ENCODE results near the gene LGR4. TPM values are rescaled to one million over a fixed set of nuclear protein-coding genes. Genes with fewer than 3 reads are reported as not detected.

Gene LGR4
- total RNA-seq, 1 donor from 2014 or later: 13.0 TPM

DNA sequence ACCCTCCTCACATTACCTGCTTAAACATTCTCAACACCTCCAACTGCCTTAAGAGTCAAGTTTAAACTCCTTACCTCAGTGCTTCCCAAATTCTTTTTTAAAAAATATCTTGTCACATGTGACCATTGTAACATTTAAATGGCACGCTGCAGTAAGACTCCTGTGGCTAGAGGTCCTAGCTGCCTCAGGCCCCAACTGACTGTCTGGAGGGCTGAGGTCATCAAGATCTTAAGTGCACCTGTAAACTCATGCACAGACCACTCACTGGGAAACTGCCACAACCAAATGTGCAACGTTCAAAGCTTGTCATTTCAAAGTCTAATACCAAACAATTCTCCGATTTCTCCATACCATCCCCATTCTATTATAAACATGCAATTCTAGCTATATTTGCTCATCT lies 93.1 kb downstream of the LGR4 start:
- intact Hi-C loops (cut with micrococcal nuclease): no loop called here
- no peak for DNase-seq
- Histone ChIP-seq H3K27me3 (ENCODE audit: low read depth) (no peaks in the 10 kb centered on the region), H3K27ac (replicated peaks) (no peak overlapping the region), H3K9me3 (replicated peaks) (no peaks in the 10 kb centered on the region), H3K4me1 (peaks cover 7% of the 10 kb centered on the region), H3K4me3 (no peak overlapping the region), H3K36me3 (peaks cover 74% of the 10 kb centered on the region)
- TF ChIP-seq, protein P1, sequence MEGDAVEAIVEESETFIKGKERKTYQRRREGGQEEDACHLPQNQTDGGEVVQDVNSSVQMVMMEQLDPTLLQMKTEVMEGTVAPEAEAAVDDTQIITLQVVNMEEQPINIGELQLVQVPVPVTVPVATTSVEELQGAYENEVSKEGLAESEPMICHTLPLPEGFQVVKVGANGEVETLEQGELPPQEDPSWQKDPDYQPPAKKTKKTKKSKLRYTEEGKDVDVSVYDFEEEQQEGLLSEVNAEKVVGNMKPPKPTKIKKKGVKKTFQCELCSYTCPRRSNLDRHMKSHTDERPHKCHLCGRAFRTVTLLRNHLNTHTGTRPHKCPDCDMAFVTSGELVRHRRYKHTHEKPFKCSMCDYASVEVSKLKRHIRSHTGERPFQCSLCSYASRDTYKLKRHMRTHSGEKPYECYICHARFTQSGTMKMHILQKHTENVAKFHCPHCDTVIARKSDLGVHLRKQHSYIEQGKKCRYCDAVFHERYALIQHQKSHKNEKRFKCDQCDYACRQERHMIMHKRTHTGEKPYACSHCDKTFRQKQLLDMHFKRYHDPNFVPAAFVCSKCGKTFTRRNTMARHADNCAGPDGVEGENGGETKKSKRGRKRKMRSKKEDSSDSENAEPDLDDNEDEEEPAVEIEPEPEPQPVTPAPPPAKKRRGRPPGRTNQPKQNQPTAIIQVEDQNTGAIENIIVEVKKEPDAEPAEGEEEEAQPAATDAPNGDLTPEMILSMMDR (IDR thresholded peaks at IDR 0.05; ENCODE audit: borderline replicate concordance): no peak

DNA sequence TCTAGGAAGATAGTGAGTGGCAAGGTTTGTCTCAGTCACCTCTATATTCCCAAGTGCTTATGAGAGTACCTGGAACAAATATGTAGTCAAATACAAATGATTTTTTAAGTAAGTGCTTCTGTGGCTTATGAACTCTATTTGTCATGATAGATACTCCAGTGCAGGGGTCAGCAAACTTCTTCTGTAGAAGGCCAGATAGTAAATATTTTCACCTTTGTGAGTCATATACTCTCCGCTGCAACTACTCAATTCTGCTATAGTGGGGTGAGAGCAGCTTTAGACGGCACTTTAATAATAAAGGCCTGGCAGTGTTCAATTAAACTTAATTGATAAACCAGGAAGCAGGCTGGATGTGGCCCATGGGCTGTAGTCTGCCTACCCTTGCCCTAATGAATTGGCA lies 97.2 kb downstream of the LGR4 start:
- Histone ChIP-seq H3K9me3 (replicated peaks) (no peaks in the 10 kb centered on the region), H3K36me3 (peaks cover 86% of the 10 kb centered on the region), H3K27me3 (ENCODE audit: low read depth) (no peaks in the 10 kb centered on the region), H3K27ac (replicated peaks) (no peak overlapping the region), H3K4me1 (no peaks in the 10 kb centered on the region), H3K4me3 (no peak overlapping the region)
- DNase-seq: no peak
- TF ChIP-seq, protein P1 (IDR thresholded peaks at IDR 0.05; ENCODE audit: borderline replicate concordance): no peak
- intact Hi-C loops (cut with micrococcal nuclease): no loop called here

GRCh38 chr11:27373856-27374602 lies 98.6 kb downstream of the LGR4 start:
- no peak for DNase-seq
- H3K4me3 ChIP-seq: no peak overlapping the region
- no peaks in the 10 kb centered on the region for H3K9me3 ChIP-seq (replicated peaks)
- intact Hi-C loops (cut with micrococcal nuclease): no loop called here
- H3K4me1 ChIP-seq: no peaks in the 10 kb centered on the region
- TF ChIP-seq, protein P1 (IDR thresholded peaks at IDR 0.05; ENCODE audit: borderline replicate concordance): no peak
- no peaks in the 10 kb centered on the region for H3K27me3 ChIP-seq (ENCODE audit: low read depth)
- H3K36me3 ChIP-seq: peaks cover 76% of the 10 kb centered on the region
- H3K27ac ChIP-seq (replicated peaks): no peak overlapping the region

DNA sequence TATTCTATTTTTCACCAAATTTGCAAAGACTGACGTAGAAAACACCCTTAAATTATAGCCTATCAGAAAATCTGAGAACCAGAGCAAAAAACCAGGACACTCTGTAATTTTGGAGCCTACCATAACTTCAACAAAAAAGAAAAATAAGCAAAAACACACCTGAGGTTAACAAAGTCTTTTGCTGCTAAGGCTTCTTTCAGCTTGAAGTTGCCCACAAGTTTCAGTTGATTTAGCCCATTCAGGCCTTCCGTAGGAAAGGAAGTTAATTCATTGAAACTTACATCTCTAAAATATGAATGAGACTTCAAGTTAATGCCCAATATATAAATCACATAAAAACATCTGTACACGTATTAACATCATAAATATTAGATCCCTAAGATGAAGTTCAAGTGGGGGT lies 99.2 kb downstream of the LGR4 start:
- Histone ChIP-seq H3K27me3 (ENCODE audit: low read depth) (no peaks in the 10 kb centered on the region), H3K4me3 (no peak overlapping the region), H3K27ac (replicated peaks) (no peak overlapping the region), H3K4me1 (no peaks in the 10 kb centered on the region), H3K36me3 (peaks cover 75% of the 10 kb centered on the region), H3K9me3 (replicated peaks) (no peaks in the 10 kb centered on the region)
- intact Hi-C loops (cut with micrococcal nuclease): no loop called here
- TF ChIP-seq, protein P1 (IDR thresholded peaks at IDR 0.05; ENCODE audit: borderline replicate concordance): no peak
- DNase-seq: no peak

GRCh38 chr11:27372164-27372563 lies 100.4 kb downstream of the LGR4 start:
- peaks cover 80% of the 10 kb centered on the region for H3K36me3 ChIP-seq
- TF ChIP-seq, protein P1 (IDR thresholded peaks at IDR 0.05; ENCODE audit: borderline replicate concordance): no peak
- no peaks in the 10 kb centered on the region for H3K27me3 ChIP-seq (ENCODE audit: low read depth)
- H3K4me1 ChIP-seq: no peaks in the 10 kb centered on the region
- intact Hi-C loops (cut with micrococcal nuclease): no loop called here
- DNase-seq: no peak
- H3K4me3 ChIP-seq: no peak overlapping the region
- H3K9me3 ChIP-seq (replicated peaks): no peaks in the 10 kb centered on the region
- H3K27ac ChIP-seq (replicated peaks): no peak overlapping the region
